Measurements from ENCODE around the gene EIF4A3.

EIF4A3 gene

GRCh38 chr17:80105762-80106161, 41.2 kb downstream of the EIF4A3 start:
- Histone ChIP-seq H3K79me2 (ENCODE audit: insufficient read depth, low read length) (peaks cover 15% of the 10 kb centered on the region), H3K27ac (ENCODE audit: low read length) (no peak overlapping the region), H3K9ac (ENCODE audit: low read depth, low read length) (no peak overlapping the region), H3K4me2 (ENCODE audit: insufficient read depth, low read length) (no peak overlapping the region), H3K36me3 (ENCODE audit: insufficient read depth, low read length) (no peaks in the 10 kb centered on the region; the same call in 1 of the 2 replicates), H3K4me1 (ENCODE audit: insufficient read depth, low read length) (peaks cover 17% of the 10 kb centered on the region), H2AFZ (ENCODE audit: low read depth, low read length) (no peak overlapping the region), H3K4me3 (ENCODE audit: low read depth in 1 of 2, low read length in 2 of 2) (no peak overlapping the region), H3K27me3 (ENCODE audit: insufficient read depth, low read length, poor library complexity) (no peaks in the 10 kb centered on the region), H4K20me1 (ENCODE audit: insufficient read depth, low read length) (no peaks in the 10 kb centered on the region), H3K9me3 (ENCODE audit: insufficient read depth, low read length, severe bottlenecking) (no peaks in the 10 kb centered on the region)
- TF ChIP-seq EZH2 (IDR thresholded peaks at IDR 0.05; ENCODE audit: borderline replicate concordance, low read depth, low read length, severe bottlenecking) = no peak
- TF ChIP-seq, protein P1, sequence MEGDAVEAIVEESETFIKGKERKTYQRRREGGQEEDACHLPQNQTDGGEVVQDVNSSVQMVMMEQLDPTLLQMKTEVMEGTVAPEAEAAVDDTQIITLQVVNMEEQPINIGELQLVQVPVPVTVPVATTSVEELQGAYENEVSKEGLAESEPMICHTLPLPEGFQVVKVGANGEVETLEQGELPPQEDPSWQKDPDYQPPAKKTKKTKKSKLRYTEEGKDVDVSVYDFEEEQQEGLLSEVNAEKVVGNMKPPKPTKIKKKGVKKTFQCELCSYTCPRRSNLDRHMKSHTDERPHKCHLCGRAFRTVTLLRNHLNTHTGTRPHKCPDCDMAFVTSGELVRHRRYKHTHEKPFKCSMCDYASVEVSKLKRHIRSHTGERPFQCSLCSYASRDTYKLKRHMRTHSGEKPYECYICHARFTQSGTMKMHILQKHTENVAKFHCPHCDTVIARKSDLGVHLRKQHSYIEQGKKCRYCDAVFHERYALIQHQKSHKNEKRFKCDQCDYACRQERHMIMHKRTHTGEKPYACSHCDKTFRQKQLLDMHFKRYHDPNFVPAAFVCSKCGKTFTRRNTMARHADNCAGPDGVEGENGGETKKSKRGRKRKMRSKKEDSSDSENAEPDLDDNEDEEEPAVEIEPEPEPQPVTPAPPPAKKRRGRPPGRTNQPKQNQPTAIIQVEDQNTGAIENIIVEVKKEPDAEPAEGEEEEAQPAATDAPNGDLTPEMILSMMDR (IDR thresholded peaks at IDR 0.05; ENCODE audit: borderline replicate concordance, extremely low read depth, low read length, poor library complexity, severe bottlenecking) = no peak
- ATAC-seq (ENCODE audit: insufficient read depth, low read depth) (no peak), DNase-seq (no peak)

GRCh38 chr17:80104956-80105375, 42.0 kb downstream of the EIF4A3 start:
- no peak for ATAC-seq (ENCODE audit: insufficient read depth, low read depth)

DNA sequence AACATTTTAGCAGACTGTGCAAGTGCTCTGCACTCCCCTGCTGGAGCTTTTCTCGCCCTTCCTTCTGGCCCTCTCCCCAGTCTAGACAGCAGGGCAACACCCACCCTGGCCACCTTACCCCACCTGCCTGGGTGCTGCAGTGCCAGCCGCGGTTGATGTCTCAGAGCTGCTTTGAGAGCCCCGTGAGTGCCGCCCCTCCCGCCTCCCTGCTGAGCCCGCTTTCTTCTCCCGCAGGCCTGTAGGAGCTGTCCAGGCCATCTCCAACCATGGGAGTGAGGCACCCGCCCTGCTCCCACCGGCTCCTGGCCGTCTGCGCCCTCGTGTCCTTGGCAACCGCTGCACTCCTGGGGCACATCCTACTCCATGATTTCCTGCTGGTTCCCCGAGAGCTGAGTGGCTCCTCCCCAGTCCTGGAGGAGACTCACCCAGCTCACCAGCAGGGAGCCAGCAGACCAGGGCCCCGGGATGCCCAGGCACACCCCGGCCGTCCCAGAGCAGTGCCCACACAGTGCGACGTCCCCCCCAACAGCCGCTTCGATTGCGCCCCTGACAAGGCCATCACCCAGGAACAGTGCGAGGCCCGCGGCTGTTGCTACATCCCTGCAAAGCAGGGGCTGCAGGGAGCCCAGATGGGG, 42.5 kb downstream of the EIF4A3 start:
- Histone ChIP-seq H3K27ac (ENCODE audit: low read length) (no peak overlapping the region), H3K4me3 (ENCODE audit: low read depth in 1 of 2, low read length in 2 of 2) (no peak overlapping the region), H3K4me2 (ENCODE audit: insufficient read depth, low read length) (no peak overlapping the region), H3K9ac (ENCODE audit: low read depth, low read length) (no peak overlapping the region), H4K20me1 (ENCODE audit: insufficient read depth, low read length) (no peaks in the 10 kb centered on the region), H3K79me2 (ENCODE audit: insufficient read depth, low read length) (peaks cover 15% of the 10 kb centered on the region), H3K36me3 (ENCODE audit: insufficient read depth, low read length) (no peaks in the 10 kb centered on the region; the same call in 1 of the 2 replicates), H3K4me1 (ENCODE audit: insufficient read depth, low read length) (peaks cover 31% of the 10 kb centered on the region), H3K9me3 (ENCODE audit: insufficient read depth, low read length, severe bottlenecking) (no peaks in the 10 kb centered on the region), H3K27me3 (ENCODE audit: insufficient read depth, low read length, poor library complexity) (no peaks in the 10 kb centered on the region), H2AFZ (ENCODE audit: low read depth, low read length) (no peak overlapping the region)
- TF ChIP-seq, protein P1 (IDR thresholded peaks at IDR 0.05; ENCODE audit: borderline replicate concordance, extremely low read depth, low read length, poor library complexity, severe bottlenecking) = no peak
- no peak for TF ChIP-seq EZH2 (IDR thresholded peaks at IDR 0.05; ENCODE audit: borderline replicate concordance, low read depth, low read length, severe bottlenecking)
- ATAC-seq (ENCODE audit: insufficient read depth, low read depth) = no peak
- DNase-seq = no peak

More at GRCh38 chr17:80104956-80105375, 42.0 kb downstream of the EIF4A3 start:
- Histone ChIP-seq H3K79me2 (ENCODE audit: insufficient read depth, low read length) (peaks cover 15% of the 10 kb centered on the region), H3K4me1 (ENCODE audit: insufficient read depth, low read length) (peaks cover 25% of the 10 kb centered on the region), H2AFZ (ENCODE audit: low read depth, low read length) (no peak overlapping the region), H3K9ac (ENCODE audit: low read depth, low read length) (no peak overlapping the region), H3K27ac (ENCODE audit: low read length) (no peak overlapping the region), H3K36me3 (ENCODE audit: insufficient read depth, low read length) (no peaks in the 10 kb centered on the region; the same call in 1 of the 2 replicates), H4K20me1 (ENCODE audit: insufficient read depth, low read length) (no peaks in the 10 kb centered on the region), H3K9me3 (ENCODE audit: insufficient read depth, low read length, severe bottlenecking) (no peaks in the 10 kb centered on the region), H3K4me2 (ENCODE audit: insufficient read depth, low read length) (no peak overlapping the region), H3K4me3 (ENCODE audit: low read depth in 1 of 2, low read length in 2 of 2) (no peak overlapping the region), H3K27me3 (ENCODE audit: insufficient read depth, low read length, poor library complexity) (no peaks in the 10 kb centered on the region)
- DNase-seq = no peak
- no peak for TF ChIP-seq EZH2 (IDR thresholded peaks at IDR 0.05; ENCODE audit: borderline replicate concordance, low read depth, low read length, severe bottlenecking)
- TF ChIP-seq, protein P1 (IDR thresholded peaks at IDR 0.05; ENCODE audit: borderline replicate concordance, extremely low read depth, low read length, poor library complexity, severe bottlenecking) = no peak

Measured in DND-41 (cell line).